Fibroblast of lung (primary cell): ENCODE measurements around the gene ZNF774. TPM values are rescaled to one million over a fixed set of nuclear protein-coding genes. Genes with fewer than 3 reads are reported as not detected.
"Not testable (repeated sequence)": the region's sequence is repeated elsewhere in the genome, so short reads cannot be mapped to it uniquely, and the experiment has no call there.

Source experiments
- DNase-seq, 2 donors: peaks; one replicate each; pipeline versions ENCODE4 v3.0.0 to v3.0.0-alpha.2; 2010; ENCODE audit warnings: low read depth in 2 of 2
- H2AFZ ChIP-seq: 2 replicates; pipeline ENCODE4 v1.5.1; 2012; ENCODE audit warnings: low read length, control low read depth, inconsistent platforms
- H3K27ac ChIP-seq: 2 replicates; pipeline ENCODE4 v1.5.1; 2011; ENCODE audit warnings: low read length, control low read depth; ENCODE audit not compliant: insufficient read depth
- H3K27me3 ChIP-seq: 2 replicates; pipeline ENCODE4 v1.5.1; 2011; ENCODE audit warnings: mild to moderate bottlenecking, low read length; ENCODE audit not compliant: control insufficient read depth, insufficient read depth
- H3K36me3 ChIP-seq: 2 replicates; pipeline ENCODE4 v1.5.1; 2011; ENCODE audit warnings: low read length; ENCODE audit not compliant: control insufficient read depth, insufficient read depth
- H3K4me1 ChIP-seq: 2 replicates; pipeline ENCODE4 v1.5.1; 2011; ENCODE audit warnings: low read length; ENCODE audit not compliant: control insufficient read depth, insufficient read depth; ENCODE audit errors: extremely low read depth
- H3K4me2 ChIP-seq: 2 replicates; pipeline ENCODE4 v1.5.1; 2011; ENCODE audit warnings: low read length, control low read depth; ENCODE audit not compliant: insufficient read depth; ENCODE audit errors: extremely low read depth
- H3K4me3 ChIP-seq, 4 experiments: fragments of 200-600 bp in 1 of 4; sonication (generic) in 1 of 4; replicated peaks in 1 of 4; 2 replicates each; pipeline ENCODE4 v1.5.1; 2011 to 2016; ENCODE audit warnings: low read length in 4 of 4, low read depth in 3 of 4, mild to moderate bottlenecking in 3 of 4, control low read depth in 2 of 4, inconsistent platforms in 1 of 4, mixed read lengths in 1 of 4; ENCODE audit not compliant: insufficient read depth in 1 of 4; ENCODE audit errors: control extremely low read depth in 1 of 4
- H3K79me2 ChIP-seq: 2 replicates; pipeline ENCODE4 v1.5.1; 2012; ENCODE audit warnings: mild to moderate bottlenecking, low read length, inconsistent platforms; ENCODE audit not compliant: control insufficient read depth, insufficient read depth
- H3K9ac ChIP-seq: 2 replicates; pipeline ENCODE4 v1.5.1; 2011; ENCODE audit warnings: mild to moderate bottlenecking, low read length, control low read depth; ENCODE audit not compliant: insufficient read depth
- H3K9me3 ChIP-seq: 2 replicates; pipeline ENCODE4 v1.5.1; 2012; ENCODE audit warnings: low read depth, low read length; ENCODE audit not compliant: control insufficient read depth, insufficient read depth
- H4K20me1 ChIP-seq: 2 replicates; pipeline ENCODE4 v1.5.1; 2011; ENCODE audit warnings: low read length; ENCODE audit not compliant: control insufficient read depth, insufficient read depth; ENCODE audit errors: extremely low read depth
- CTCF ChIP-seq, 2 donors: IDR thresholded peaks in 1 of 2; conservative IDR thresholded peaks in 1 of 2; 1 replicate in 1 of 2; 2 replicates in 1 of 2; pipeline ENCODE4 v1.5.1; 2011 to 2012; ENCODE audit warnings: low read length in 2 of 2, control low read depth in 1 of 2, inconsistent platforms in 1 of 2, low read depth in 1 of 2, mild to moderate bottlenecking in 1 of 2
- EZH2 ChIP-seq: IDR thresholded peaks from 2 replicates; pipeline ENCODE4 v1.5.1; 2012; ENCODE audit warnings: low read length, control low read depth, mild to moderate bottlenecking; ENCODE audit errors: missing control alignments
- polyA minus RNA-seq: library from RNA; depleted of rRNA, polyadenylated mRNA; stranded (reverse); fragments of >200 nt; gene quantifications from 2 replicates; pipeline ENCODE4 v1.2.3, GENCODE V29; 2011; ENCODE audit warnings: low replicate concordance
- polyA plus RNA-seq, 2 donors: library from polyadenylated mRNA; depleted of rRNA in 1 of 2; stranded (reverse) in 1 of 2; unstranded in 1 of 2; fragments of >200 nt; gene quantifications; 2 replicates each; pipeline ENCODE4 v1.2.1, GENCODE V29; 2011 to 2012; ENCODE audit warnings: missing spikeins in 1 of 2
- total RNA-seq: library from RNA; depleted of rRNA; stranded (reverse); fragments of >200 nt; gene quantifications from 2 replicates; pipeline ENCODE4 v1.2.1, GENCODE V29; 2014

ZNF774 gene
- 1.3 and 1.8 TPM in 2 replicates for total RNA-seq
- 1.2 and 1.3 TPM in 2 replicates for polyA plus RNA-seq
- 1.1 TPM in 2 replicates for polyA plus RNA-seq (2012)
- polyA minus RNA-seq, result 0.12 TPM in 1 of 2 replicates, not detected in the other

DNA sequence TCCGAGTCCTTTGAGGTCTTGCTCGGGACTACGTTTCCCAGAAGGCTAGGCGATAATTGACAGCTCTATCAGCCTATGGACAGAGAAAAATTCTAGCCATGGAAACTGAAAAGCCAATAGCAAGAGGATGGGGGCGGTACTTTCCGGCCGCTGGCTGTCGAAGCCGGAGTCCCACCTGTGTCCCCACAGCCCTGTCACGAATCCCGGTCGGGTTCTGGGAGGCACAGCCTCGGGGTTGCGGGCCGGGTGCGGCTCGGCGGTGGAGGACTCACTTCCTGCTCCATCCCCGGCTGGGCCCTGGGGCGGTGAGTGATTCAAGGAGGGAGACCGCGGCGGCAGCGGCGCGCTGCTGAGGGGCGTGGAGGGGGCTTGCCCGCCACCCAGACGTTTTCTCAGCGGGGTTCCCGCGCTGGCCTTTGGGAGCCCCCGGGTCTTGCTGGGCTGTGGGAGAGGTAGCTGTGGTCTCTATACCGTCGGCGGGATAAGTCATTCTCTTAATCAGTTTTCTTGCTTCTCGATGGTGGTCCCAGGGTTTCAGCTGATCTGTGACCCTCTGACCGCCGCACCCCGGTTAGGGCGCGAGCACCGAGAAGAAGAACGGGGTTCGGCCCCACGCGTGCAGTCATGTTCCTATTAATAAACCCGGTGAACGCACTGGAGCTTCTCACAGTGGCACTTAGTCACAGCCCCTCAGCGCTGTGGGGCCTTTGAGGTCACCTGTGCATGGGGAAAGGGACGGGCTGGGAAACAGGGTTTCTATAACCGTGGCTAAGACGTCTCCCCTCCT is at the start of gene ZNF774:
Gene ZNF774, plus strand, starts transcription at position 178 of the 787 bp plus-strand sequence. CDS start 2,377 bp downstream, outside the sequence.
- peak; percentile 89 to 96 for DNase-seq
- H4K20me1 ChIP-seq, result no peaks in the 10 kb centered on the region
- no peaks in the 10 kb centered on the region for H3K4me1 ChIP-seq
- H3K79me2 ChIP-seq, result no peaks in the 10 kb centered on the region
- H3K9ac ChIP-seq, result peak within 1 kb of the TSS; percentile 63
- no peaks in the 10 kb centered on the region for H3K9me3 ChIP-seq
- no peaks in the 10 kb centered on the region for H3K36me3 ChIP-seq
- H3K4me3 ChIP-seq, result peak within 1 kb of the TSS; percentile 67 to 85 (median 78)
- TF ChIP-seq CTCF (conservative IDR thresholded peaks at IDR 0.05 in 1 of 2, IDR thresholded peaks at IDR 0.05 in 1 of 2; ENCODE audit: low read depth in 1 of 2, low read length in 2 of 2), result no peak
- no peak for TF ChIP-seq EZH2
- H3K4me2 ChIP-seq, result peak within 1 kb of the TSS; percentile 84
- peak within 1 kb of the TSS; percentile 30 for H3K27ac ChIP-seq
- peak within 1 kb of the TSS; percentile 96 for H2AFZ ChIP-seq
- H3K27me3 ChIP-seq, result no peaks in the 10 kb centered on the region

- not testable (repeated sequence) for H3K4me1 ChIP-seq, H3K4me3 ChIP-seq, DNase-seq, H3K36me3 ChIP-seq, H2AFZ ChIP-seq, H4K20me1 ChIP-seq, H3K27ac ChIP-seq, H3K9ac ChIP-seq, H3K9me3 ChIP-seq, H3K4me2 ChIP-seq, H3K79me2 ChIP-seq, H3K27me3 ChIP-seq
Observed at GRCh38 chr15:90305355-90305754, 46.7 kb upstream of the ZNF774 start.

DNA sequence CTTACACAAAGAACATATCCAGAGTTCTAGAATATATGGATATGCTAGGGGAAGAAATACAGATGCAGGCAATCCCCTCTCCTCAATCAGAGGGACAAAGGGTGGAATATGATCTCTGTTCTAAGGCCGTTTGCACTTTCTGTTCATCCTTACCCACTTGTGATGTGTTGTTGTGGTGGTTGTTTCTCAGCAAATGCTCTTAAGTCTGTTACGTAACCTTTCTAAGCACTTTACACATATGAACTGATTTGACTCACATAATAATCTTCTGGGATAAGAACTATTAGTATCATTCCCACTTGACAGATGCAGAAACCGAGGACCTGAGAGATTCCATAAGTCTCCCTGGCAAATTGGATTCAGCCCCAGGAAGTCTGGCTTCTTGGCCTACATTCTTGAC is 46.2 kb upstream of the ZNF774 start:
- Histone ChIP-seq H4K20me1 (no peaks in the 10 kb centered on the region), H3K79me2 (no peaks in the 10 kb centered on the region), H2AFZ (no peak overlapping the region), H3K9me3 (no peaks in the 10 kb centered on the region), H3K4me1 (no peaks in the 10 kb centered on the region), H3K9ac (no peak overlapping the region), H3K27me3 (no peaks in the 10 kb centered on the region), H3K4me2 (no peak overlapping the region), H3K36me3 (no peaks in the 10 kb centered on the region), H3K4me3 (no peak overlapping the region), H3K27ac (no peak overlapping the region)
- DNase-seq, result no peak
- no peak for TF ChIP-seq EZH2

GRCh38 chr15:90306560-90306959 is 45.5 kb upstream of the ZNF774 start:
- H3K79me2 ChIP-seq, result no peaks in the 10 kb centered on the region
- no peaks in the 10 kb centered on the region for H3K36me3 ChIP-seq
- H3K4me1 ChIP-seq, result no peaks in the 10 kb centered on the region
- H3K27ac ChIP-seq, result no peak overlapping the region
- no peak overlapping the region for H3K4me2 ChIP-seq
- TF ChIP-seq CTCF (conservative IDR thresholded peaks at IDR 0.05 in 1 of 2, IDR thresholded peaks at IDR 0.05 in 1 of 2; ENCODE audit: low read depth in 1 of 2, low read length in 2 of 2) (no peak), EZH2 (no peak)
- no peak for DNase-seq
- no peaks in the 10 kb centered on the region for H3K27me3 ChIP-seq
- H3K4me3 ChIP-seq, result no peak overlapping the region
- H3K9me3 ChIP-seq, result no peaks in the 10 kb centered on the region
- H4K20me1 ChIP-seq, result no peaks in the 10 kb centered on the region
- H2AFZ ChIP-seq, result no peak overlapping the region
- H3K9ac ChIP-seq, result no peak overlapping the region
